PC-9 (cell line): Measurements from ENCODE around the gene DSCAML1. TPM values are rescaled to one million over a fixed set of nuclear protein-coding genes. Genes with fewer than 3 reads are reported as not detected.

ENCODE experiments used
- BruUV-seq: library from RNA; stranded (reverse); fragments of 400-500 nt; replicated peaks from 2 replicates; lab custom pipeline; 2021; lab: Mats Ljungman, UMichigan
- CTCF ChIA-PET: fragments of 300-600 bp; sonication (Branson Sonifier 250); formaldehyde crosslinking; loops from one replicate; lab custom pipeline; 2022; ENCODE audit warnings: antibody characterized with exemption; lab: Charles Lee
- POLR2A ChIA-PET: fragments of 300-600 bp; sonication (Branson Sonifier 250); formaldehyde crosslinking; loops from one replicate; lab custom pipeline; 2022; ENCODE audit warnings: antibody characterized with exemption; ENCODE audit not compliant: unreplicated experiment; lab: Charles Lee
- DNase-seq, 2 experiments: peaks; one replicate each; pipeline versions ENCODE4 v3.0.0 to v3.0.0-alpha.2; 2015 to 2022; ENCODE audit warnings: mixed read lengths in 1 of 2
- H2AFZ ChIP-seq: fragments of 200-600 bp; sonication (generic); 2 replicates; pipeline ENCODE4 v1.8.1; 2017; ENCODE audit warnings: antibody characterized with exemption
- H3F3A ChIP-seq: fragments of 200-600 bp; sonication (generic); 2 replicates; pipeline ENCODE4 v1.8.1; 2017; ENCODE audit warnings: antibody characterized with exemption, mild to moderate bottlenecking, low read depth; ENCODE audit not compliant: insufficient read depth
- H3K27ac ChIP-seq: fragments of 200-600 bp; sonication (generic); 2 replicates; pipeline ENCODE4 v1.6.1; 2016; ENCODE audit warnings: mixed run types
- H3K27me3 ChIP-seq: fragments of 200-600 bp; sonication (generic); 2 replicates; pipeline ENCODE4 v1.6.1; 2016; ENCODE audit warnings: low read depth, mixed run types; ENCODE audit not compliant: insufficient read depth
- H3K36me3 ChIP-seq: fragments of 200-600 bp; sonication (generic); 2 replicates; pipeline ENCODE4 v1.6.1; 2016; ENCODE audit warnings: low read depth, mixed run types
- H3K4me1 ChIP-seq: fragments of 200-600 bp; sonication (generic); replicated peaks from 2 replicates; pipeline ENCODE4 v1.6.1; 2016; ENCODE audit warnings: mixed run types; ENCODE audit not compliant: insufficient read depth
- H3K4me2 ChIP-seq: fragments of 200-600 bp; sonication (generic); 2 replicates; pipeline ENCODE4 v1.6.1; 2017; ENCODE audit warnings: mixed run types
- H3K4me3 ChIP-seq: fragments of 200-600 bp; sonication (generic); 2 replicates; pipeline ENCODE4 v1.6.1; 2016; ENCODE audit warnings: mixed run types
- H3K79me2 ChIP-seq: fragments of 200-600 bp; sonication (generic); 2 replicates; pipeline ENCODE4 v1.6.1; 2017; ENCODE audit warnings: low read depth, mixed run types
- H3K9me2 ChIP-seq: fragments of 200-600 bp; sonication (generic); 2 replicates; pipeline ENCODE4 v1.8.1; 2017; ENCODE audit warnings: mild to moderate bottlenecking; ENCODE audit not compliant: insufficient read depth
- H3K9me3 ChIP-seq: fragments of 200-600 bp; sonication (generic); 2 replicates; pipeline ENCODE4 v1.8.1; 2016; ENCODE audit warnings: low read depth; ENCODE audit not compliant: insufficient read depth
- H4K20me1 ChIP-seq: fragments of 200-600 bp; sonication (generic); 2 replicates; pipeline ENCODE4 v1.8.1; 2017; ENCODE audit not compliant: insufficient read depth
- CTCF ChIP-seq: fragments of 200-600 bp; sonication (generic); conservative IDR thresholded peaks from 2 replicates; pipeline ENCODE4 v1.6.1; 2017; ENCODE audit warnings: mixed run types, antibody characterized with exemption, mild to moderate bottlenecking, moderate library complexity
- EZH2 ChIP-seq: fragments of 200-600 bp; sonication (generic); IDR thresholded peaks from 2 replicates; pipeline ENCODE4 v1.8.0; 2017; ENCODE audit warnings: antibody characterized with exemption, low read depth
- intact Hi-C: fragments of 100-400 bp; cut with micrococcal nuclease; formaldehyde crosslinking; loops from one replicate; pipeline ENCODE4 v1.10.0; 2022; ENCODE audit not compliant: unreplicated experiment
- total RNA-seq: library from RNA; stranded (reverse); gene quantifications from 2 replicates; pipeline ENCODE4 v1.2.3, GENCODE V29; 2021

The DSCAML1 gene
- total RNA-seq, 1 experiment from 2014 or later = not detected

DNA sequence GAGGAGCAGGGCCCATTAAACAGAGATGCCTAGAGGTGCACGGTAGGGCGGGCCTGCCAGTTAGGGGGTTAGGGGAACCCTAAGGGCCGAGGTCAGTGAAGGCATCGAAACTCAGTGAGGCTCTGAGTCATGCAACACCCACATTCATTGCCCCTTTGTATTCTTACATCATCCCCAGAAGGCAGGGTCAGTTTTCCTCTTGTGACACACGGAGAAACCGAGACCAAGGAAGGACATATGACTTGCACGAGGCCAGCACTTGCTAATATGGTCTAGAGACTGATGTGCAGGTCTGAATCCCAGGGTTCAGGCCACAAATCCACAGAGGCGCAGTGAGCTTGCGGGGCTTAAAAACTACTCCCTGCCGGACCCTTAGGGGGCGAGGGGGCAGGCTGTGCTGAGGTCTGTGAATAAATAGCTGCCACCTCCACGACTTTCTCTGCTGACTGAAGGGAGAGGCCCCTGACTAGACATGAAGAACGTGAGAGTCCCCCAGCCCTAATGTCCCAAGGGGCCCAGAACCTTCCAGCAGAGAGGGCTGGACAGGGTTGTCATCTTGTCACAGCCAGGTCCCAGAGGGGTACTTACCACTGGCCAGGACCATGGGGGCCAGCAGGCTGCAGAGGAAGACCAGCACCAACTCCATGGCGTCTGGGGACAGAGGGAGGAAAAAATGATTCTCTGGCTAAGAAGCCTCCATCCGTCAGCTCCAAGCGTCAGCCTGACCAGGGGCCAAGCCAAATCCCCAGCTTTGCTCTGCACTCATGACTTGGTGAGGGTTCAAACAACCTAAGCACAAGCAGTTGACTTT, 45.3 kb upstream of the DSCAML1 start:
- Histone ChIP-seq H3K79me2 (no peaks in the 10 kb centered on the region), H3K4me3 (no peak overlapping the region), H3K27ac (no peak overlapping the region), H3F3A (no peaks in the 10 kb centered on the region), H3K9me3 (no peaks in the 10 kb centered on the region), H3K9me2 (no peaks in the 10 kb centered on the region), H3K4me1 (no peaks in the 10 kb centered on the region), H3K4me2 (no peak overlapping the region), H2AFZ (no peak overlapping the region), H3K36me3 (no peaks in the 10 kb centered on the region), H4K20me1 (no peaks in the 10 kb centered on the region), H3K27me3 (peaks cover 22% of the 10 kb centered on the region)
- TF ChIP-seq EZH2 = no peak
- ChIA-PET POLR2A (no interaction called here), CTCF (interaction anchor here (0.7 kb wide), 1 partner anchor 121 kb away, joined by 6 read pairs; no protein-coding TSS in a partner anchor)
- DNase-seq = no peak
- no TSS peak for BruUV-seq
- intact Hi-C loops = no loop called here

GRCh38 chr11:117841551-117842031, 44.6 kb upstream of the DSCAML1 start:
- no TSS peak for BruUV-seq
- ChIA-PET POLR2A (no interaction called here), CTCF (no interaction called here)
- intact Hi-C loops = no loop called here
- no peaks in the 10 kb centered on the region for H3F3A ChIP-seq
- TF ChIP-seq EZH2 (no peak), CTCF (no peak)
- H3K27me3 ChIP-seq = peaks cover 29% of the 10 kb centered on the region
- H3K9me3 ChIP-seq = no peaks in the 10 kb centered on the region
- no peaks in the 10 kb centered on the region for H3K36me3 ChIP-seq
- no peak overlapping the region for H3K4me3 ChIP-seq
- H3K79me2 ChIP-seq = no peaks in the 10 kb centered on the region
- H4K20me1 ChIP-seq = no peaks in the 10 kb centered on the region
- H3K4me1 ChIP-seq = no peaks in the 10 kb centered on the region
- no peak overlapping the region for H3K4me2 ChIP-seq
- H3K9me2 ChIP-seq = no peaks in the 10 kb centered on the region
- H3K27ac ChIP-seq = no peak overlapping the region
- H2AFZ ChIP-seq = no peak overlapping the region
- no peak for DNase-seq

DNA sequence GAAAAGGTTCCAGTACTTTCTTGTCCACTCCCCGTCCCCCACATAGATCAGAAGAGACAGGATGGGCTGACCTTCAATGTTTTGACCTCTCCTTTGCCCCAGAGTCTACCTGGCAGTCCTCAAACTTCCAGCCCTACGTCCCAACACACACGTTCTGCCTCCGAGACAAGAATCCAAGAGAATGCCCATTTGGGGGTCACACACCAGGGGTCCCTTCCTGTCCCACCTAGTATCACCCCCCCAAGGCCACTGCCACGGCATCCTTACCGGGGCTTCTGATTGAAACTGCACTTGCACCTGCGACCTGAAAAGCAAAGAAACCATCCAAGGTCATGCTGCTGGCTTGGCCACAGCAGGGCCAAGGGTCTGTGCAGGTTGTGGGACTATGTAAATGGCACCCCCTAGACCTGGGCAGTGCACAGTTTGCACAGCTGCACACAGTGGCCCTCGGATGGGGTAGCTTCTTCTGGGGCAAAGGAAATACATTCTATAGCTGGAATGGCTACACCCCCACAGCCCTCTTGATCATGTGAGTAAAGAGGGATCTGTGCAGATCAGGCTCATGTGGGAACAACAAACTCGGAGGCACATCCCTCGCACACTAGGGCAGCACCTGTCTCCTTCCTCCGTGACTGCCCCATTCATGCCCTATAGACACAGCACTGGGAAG, 44.0 kb upstream of the DSCAML1 start:
- H3K27ac ChIP-seq = no peak overlapping the region
- POLR2A ChIA-PET = interaction anchor here (0.6 kb wide), 1 partner anchor 293 kb away, joined by 4 read pairs; no protein-coding TSS in a partner anchor
- TF ChIP-seq EZH2 = no peak
- no peak for TF ChIP-seq CTCF
- no peaks in the 10 kb centered on the region for H3K9me3 ChIP-seq
- no peak overlapping the region for H3K4me3 ChIP-seq
- H3K36me3 ChIP-seq = no peaks in the 10 kb centered on the region
- no peak overlapping the region for H2AFZ ChIP-seq
- no peak overlapping the region for H3K4me2 ChIP-seq
- H3K4me1 ChIP-seq = no peaks in the 10 kb centered on the region
- CTCF ChIA-PET = interaction anchor here (0.6 kb wide), 1 partner anchor 105 kb away, joined by 3 read pairs; no protein-coding TSS in a partner anchor
- DNase-seq = no peak
- H4K20me1 ChIP-seq = no peaks in the 10 kb centered on the region
- intact Hi-C loops = no loop called here
- no TSS peak for BruUV-seq
- H3K9me2 ChIP-seq = no peaks in the 10 kb centered on the region
- H3K27me3 ChIP-seq = peaks cover 32% of the 10 kb centered on the region
- no peaks in the 10 kb centered on the region for H3F3A ChIP-seq
- no peaks in the 10 kb centered on the region for H3K79me2 ChIP-seq
